PFSK-1 (cell line): ENCODE results near the gene NDST4.

Experiments used
- POLR2AphosphoS5 ChIP-seq: IDR thresholded peaks from 2 replicates; pipeline ENCODE4 v1.6.1; 2012; ENCODE audit warnings: low read depth, mild to moderate bottlenecking, control low read depth, low read length, moderate library complexity
- SIN3A ChIP-seq: IDR thresholded peaks from 2 replicates; pipeline ENCODE4 v1.6.1; 2012; ENCODE audit warnings: mild to moderate bottlenecking, low read length, moderate library complexity, borderline replicate concordance; ENCODE audit not compliant: insufficient read depth
- TF ChIP-seq, protein P1 (sequence below), 2 experiments: IDR thresholded peaks; 2 replicates each; pipeline versions ENCODE4 v1.6.1 to v1.8.0; 2011 to 2012; ENCODE audit warnings: low read depth in 2 of 2, low read length in 2 of 2, control low read depth in 1 of 2, inconsistent platforms in 1 of 2, mild to moderate bottlenecking in 1 of 2, moderate library complexity in 1 of 2; ENCODE audit not compliant: insufficient read depth in 1 of 2

DNA sequence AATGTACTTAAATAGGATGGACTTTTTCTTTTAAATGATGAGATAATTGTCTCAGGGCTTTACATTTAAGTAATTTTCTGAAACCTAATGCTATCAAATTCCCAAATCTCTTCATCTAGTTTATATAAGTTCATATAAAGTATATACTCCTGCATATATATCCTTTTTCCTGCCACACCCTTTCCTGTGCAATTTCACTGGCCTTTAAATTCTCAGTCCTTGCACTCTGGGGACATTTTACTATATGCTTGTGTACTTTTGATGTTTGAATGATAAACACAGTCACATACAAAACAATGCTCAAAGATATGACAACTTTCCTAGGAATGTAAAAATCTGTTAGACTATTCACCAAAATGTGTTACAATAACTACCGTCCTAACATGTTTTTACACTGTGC, 60.1 kb downstream of the NDST4 start:
- TF ChIP-seq, protein P1, sequence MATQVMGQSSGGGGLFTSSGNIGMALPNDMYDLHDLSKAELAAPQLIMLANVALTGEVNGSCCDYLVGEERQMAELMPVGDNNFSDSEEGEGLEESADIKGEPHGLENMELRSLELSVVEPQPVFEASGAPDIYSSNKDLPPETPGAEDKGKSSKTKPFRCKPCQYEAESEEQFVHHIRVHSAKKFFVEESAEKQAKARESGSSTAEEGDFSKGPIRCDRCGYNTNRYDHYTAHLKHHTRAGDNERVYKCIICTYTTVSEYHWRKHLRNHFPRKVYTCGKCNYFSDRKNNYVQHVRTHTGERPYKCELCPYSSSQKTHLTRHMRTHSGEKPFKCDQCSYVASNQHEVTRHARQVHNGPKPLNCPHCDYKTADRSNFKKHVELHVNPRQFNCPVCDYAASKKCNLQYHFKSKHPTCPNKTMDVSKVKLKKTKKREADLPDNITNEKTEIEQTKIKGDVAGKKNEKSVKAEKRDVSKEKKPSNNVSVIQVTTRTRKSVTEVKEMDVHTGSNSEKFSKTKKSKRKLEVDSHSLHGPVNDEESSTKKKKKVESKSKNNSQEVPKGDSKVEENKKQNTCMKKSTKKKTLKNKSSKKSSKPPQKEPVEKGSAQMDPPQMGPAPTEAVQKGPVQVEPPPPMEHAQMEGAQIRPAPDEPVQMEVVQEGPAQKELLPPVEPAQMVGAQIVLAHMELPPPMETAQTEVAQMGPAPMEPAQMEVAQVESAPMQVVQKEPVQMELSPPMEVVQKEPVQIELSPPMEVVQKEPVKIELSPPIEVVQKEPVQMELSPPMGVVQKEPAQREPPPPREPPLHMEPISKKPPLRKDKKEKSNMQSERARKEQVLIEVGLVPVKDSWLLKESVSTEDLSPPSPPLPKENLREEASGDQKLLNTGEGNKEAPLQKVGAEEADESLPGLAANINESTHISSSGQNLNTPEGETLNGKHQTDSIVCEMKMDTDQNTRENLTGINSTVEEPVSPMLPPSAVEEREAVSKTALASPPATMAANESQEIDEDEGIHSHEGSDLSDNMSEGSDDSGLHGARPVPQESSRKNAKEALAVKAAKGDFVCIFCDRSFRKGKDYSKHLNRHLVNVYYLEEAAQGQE (IDR thresholded peaks at IDR 0.05; ENCODE audit: insufficient read depth in 1 of 2, low read depth in 2 of 2, low read length in 2 of 2) = no peak
- no peak for TF ChIP-seq POLR2AphosphoS5
- no peak for TF ChIP-seq SIN3A
